Skin epidermis (tissue), 12 donors: Measurements from ENCODE around the gene PSMA2.

Source experiments
- H3K27ac ChIP-seq, 21 experiments: fragments of 200-600 bp; sonication (generic) in 11 of 21; one replicate each; pipeline ENCODE4 v1.5.0; 2020; ENCODE audit warnings: mild to moderate bottlenecking in 3 of 21, inconsistent platforms in 2 of 21, moderate library complexity in 2 of 21
- H3K4me3 ChIP-seq, 7 experiments: fragments of 200-600 bp; sonication (generic) in 2 of 7; one replicate each; pipeline ENCODE4 v1.5.0; 2020; ENCODE audit warnings: inconsistent platforms in 2 of 7, mild to moderate bottlenecking in 2 of 7, moderate library complexity in 1 of 7

PSMA2 gene

GRCh38 chr7:42931834-42932651 lies at the start of gene PSMA2, which contains the start of gene MRPL32:
TSS of gene PSMA2 (minus strand) at chr7:42932174. CDS start at chr7:42932158, 16 bp downstream.
TSS of gene MRPL32 (plus strand) at chr7:42932376. CDS start at chr7:42932387, 11 bp downstream.
- H3K27ac ChIP-seq = peak within 1 kb of the TSS; percentile 60 to 93 (median 86)
- H3K4me3 ChIP-seq = peak within 1 kb of the TSS; percentile 56 to 90 (median 73)

GRCh38 chr7:42981601-42982000 lies 49.6 kb upstream of the PSMA2 start:
- H3K4me3 ChIP-seq = no peak overlapping the region
- no peak overlapping the region for H3K27ac ChIP-seq

GRCh38 chr7:42980514-42980913 lies 48.5 kb upstream of the PSMA2 start:
- no peak overlapping the region for H3K27ac ChIP-seq
- no peak overlapping the region for H3K4me3 ChIP-seq

GRCh38 chr7:42980084-42980483 lies 48.1 kb upstream of the PSMA2 start:
- Histone ChIP-seq H3K27ac (no peak overlapping the region), H3K4me3 (no peak overlapping the region)

DNA sequence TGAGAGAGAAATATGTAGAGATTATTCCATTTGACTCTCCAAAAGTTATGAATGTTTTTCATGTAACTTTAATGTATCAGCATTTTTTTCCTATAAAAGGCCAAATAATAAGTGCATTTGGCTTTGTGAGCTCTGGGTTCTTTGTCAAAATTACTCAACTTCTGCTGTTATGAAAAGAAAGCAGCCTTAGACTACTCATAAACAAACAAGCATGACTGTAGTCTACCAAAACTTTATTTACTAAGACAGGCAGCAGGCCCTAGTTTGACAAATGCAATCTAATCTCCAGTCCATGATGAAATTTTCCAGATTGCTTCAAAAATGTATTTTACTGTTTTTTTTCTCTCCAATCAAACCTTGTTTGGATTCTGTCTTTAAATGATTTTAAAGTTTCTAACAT lies 46.5 kb upstream of the PSMA2 start:
- Histone ChIP-seq H3K27ac (no peak overlapping the region), H3K4me3 (no peak overlapping the region)

DNA sequence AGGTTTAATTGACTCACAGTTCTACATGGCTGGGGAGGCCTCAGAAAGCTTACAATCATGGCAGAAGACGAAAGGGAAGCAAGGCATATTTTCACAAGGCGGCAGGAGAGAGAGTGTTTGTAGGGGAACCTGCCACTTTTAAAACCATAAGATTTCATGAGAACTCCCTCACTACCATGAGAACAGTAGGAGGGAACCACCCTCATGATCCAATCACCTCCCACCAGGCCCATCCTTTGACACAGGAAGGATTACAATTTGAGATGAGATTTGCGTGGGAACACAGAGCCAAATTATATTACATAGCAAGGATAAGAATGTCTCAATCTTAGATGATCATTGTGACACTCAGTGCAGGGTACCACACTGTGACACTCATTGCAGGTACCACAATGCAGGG lies 44.4 kb upstream of the PSMA2 start:
- Histone ChIP-seq H3K27ac (no peak overlapping the region), H3K4me3 (no peak overlapping the region)

GRCh38 chr7:42972699-42973500 lies 40.9 kb upstream of the PSMA2 start:
- Histone ChIP-seq H3K4me3 (no peak overlapping the region), H3K27ac (peak overlapping the region in 6 of 21 experiments; percentile 0 to 56 (median 24))

- H3K4me3 ChIP-seq = no peak overlapping the region
- H3K27ac ChIP-seq = no peak overlapping the region
Measured at GRCh38 chr7:42967391-42967790, 35.4 kb upstream of the PSMA2 start.

GRCh38 chr7:42964849-42965805 lies 33.2 kb upstream of the PSMA2 start:
- Histone ChIP-seq H3K4me3 (no peak overlapping the region), H3K27ac (no peak overlapping the region)

GRCh38 chr7:42964293-42964692 lies 32.3 kb upstream of the PSMA2 start:
- no peak overlapping the region for H3K27ac ChIP-seq

DNA sequence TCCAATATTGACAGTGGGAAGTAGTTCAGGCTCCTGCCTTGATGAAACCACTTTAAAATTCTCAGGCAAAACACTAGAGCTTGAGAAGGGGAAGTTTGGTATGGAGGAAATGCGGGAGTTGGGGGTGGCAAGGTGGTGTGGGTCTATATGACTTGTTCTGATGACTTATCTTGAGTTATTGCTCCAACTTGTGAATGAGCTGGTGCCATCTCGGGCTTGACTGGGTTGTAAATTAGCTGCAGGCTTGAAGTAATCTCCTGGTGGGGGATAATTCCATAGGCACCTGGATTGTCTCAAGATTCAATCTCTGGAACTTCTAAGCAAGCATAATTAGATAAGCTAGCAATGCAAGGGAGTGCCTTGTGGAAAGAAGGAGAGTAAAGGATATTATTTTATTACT lies 29.2 kb upstream of the PSMA2 start:
- no peak overlapping the region for H3K27ac ChIP-seq
- no peak overlapping the region for H3K4me3 ChIP-seq

More at GRCh38 chr7:42964293-42964692, 32.3 kb upstream of the PSMA2 start:
- H3K4me3 ChIP-seq = no peak overlapping the region

DNA sequence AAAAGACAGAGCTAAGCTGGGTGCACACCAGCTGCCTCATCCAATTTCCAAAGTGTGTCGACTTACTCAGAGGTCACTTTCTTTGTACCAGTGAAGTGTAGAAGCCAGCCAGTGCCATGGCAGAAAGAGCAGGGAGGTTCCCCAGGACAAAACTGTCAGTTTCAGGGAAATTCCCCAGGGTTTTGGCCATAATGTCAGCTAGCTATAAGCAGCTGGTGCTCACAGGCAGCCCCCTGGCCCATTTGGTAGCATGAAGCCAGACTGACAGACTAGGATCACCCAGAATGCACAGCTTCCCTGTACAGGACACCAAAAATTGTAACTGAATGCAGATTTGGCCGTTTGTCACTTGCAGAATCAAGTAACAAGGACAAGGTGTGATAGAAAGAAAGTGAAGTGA lies 28.8 kb upstream of the PSMA2 start:
- Histone ChIP-seq H3K4me3 (no peak overlapping the region), H3K27ac (no peak overlapping the region)

DNA sequence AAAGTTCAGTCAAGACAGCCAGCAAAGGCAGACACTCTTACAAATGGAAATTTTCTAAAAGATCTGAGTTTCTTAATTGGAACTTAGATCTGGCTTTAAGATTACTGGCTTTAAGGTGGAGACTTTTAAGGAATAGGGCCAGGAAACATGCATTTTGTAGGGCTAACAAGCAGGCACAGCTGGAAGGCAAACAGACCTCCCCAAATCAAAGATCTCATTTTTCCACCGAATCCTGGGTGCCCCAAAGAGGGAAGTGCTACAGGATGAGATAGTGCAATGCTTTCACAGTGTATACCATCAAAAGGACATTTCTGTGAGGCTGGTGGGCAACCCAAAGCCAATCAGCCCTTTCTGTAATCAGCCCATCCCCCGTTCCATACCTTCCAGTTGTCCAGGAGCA lies 27.6 kb upstream of the PSMA2 start:
- no peak overlapping the region for H3K4me3 ChIP-seq
- no peak overlapping the region for H3K27ac ChIP-seq

- Histone ChIP-seq H3K27ac (no peak overlapping the region), H3K4me3 (no peak overlapping the region)
Measured at GRCh38 chr7:42956062-42956461, 24.1 kb upstream of the PSMA2 start.

- H3K27ac ChIP-seq = no peak overlapping the region
Measured at GRCh38 chr7:42953994-42954393, 22.0 kb upstream of the PSMA2 start.

DNA sequence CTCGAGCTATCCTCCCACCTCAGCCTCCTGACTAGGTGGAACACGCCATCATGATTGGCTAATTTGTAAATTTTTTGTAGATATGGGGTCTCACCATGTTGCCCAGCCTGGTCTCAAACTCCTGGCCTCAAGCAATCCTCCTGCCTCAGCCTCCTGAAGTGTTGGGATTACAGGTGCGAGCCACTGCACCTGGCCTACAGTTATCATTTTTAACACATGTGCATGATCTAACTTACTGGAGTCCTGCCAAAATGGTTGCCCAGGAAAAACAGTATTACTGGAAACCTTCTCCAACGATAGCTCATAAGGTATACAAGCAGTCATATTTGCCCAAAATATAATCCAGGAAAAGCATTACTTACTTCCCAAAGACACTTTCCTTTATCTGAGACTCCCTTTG lies 20.4 kb upstream of the PSMA2 start:
- no peak overlapping the region for H3K27ac ChIP-seq
- no peak overlapping the region for H3K4me3 ChIP-seq

More at GRCh38 chr7:42953994-42954393, 22.0 kb upstream of the PSMA2 start:
- no peak overlapping the region for H3K4me3 ChIP-seq

DNA sequence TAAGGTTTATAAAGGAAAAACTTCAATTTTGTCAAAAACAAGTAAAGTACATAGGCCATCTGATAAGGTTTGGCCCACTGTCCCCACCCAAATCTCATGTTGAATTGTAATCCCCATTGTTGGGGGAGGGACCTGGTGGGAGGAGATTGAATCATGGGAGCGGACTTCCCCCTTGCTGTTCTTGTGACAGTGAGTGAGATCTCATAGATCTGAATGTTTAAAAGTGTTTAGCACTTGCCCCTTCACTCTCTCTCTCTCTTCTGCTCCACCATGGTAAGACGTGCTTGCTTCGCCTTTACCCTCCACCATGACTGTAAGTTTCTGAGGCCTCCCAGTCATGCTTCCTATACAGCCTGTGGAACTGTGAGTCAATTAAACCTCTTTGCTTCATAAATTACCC lies 18.4 kb upstream of the PSMA2 start:
- no peak overlapping the region for H3K27ac ChIP-seq

GRCh38 chr7:42947521-42947920 lies 15.5 kb upstream of the PSMA2 start:
- Histone ChIP-seq H3K27ac (no peak overlapping the region), H3K4me3 (no peak overlapping the region)

More for the DNA sequence above, 18.4 kb upstream of the PSMA2 start:
- H3K4me3 ChIP-seq = no peak overlapping the region

- Histone ChIP-seq H3K27ac (no peak overlapping the region), H3K4me3 (no peak overlapping the region)
Measured at GRCh38 chr7:42946627-42946950, 14.6 kb upstream of the PSMA2 start.
